ENCODE measurements around the gene NOC2L. TPM values are rescaled to one million over a fixed set of nuclear protein-coding genes. Genes with fewer than 3 reads are reported as not detected.

NOC2L gene
- total RNA-seq, 2 donors from 2014 or later: 83.5 to 97.3 TPM

DNA sequence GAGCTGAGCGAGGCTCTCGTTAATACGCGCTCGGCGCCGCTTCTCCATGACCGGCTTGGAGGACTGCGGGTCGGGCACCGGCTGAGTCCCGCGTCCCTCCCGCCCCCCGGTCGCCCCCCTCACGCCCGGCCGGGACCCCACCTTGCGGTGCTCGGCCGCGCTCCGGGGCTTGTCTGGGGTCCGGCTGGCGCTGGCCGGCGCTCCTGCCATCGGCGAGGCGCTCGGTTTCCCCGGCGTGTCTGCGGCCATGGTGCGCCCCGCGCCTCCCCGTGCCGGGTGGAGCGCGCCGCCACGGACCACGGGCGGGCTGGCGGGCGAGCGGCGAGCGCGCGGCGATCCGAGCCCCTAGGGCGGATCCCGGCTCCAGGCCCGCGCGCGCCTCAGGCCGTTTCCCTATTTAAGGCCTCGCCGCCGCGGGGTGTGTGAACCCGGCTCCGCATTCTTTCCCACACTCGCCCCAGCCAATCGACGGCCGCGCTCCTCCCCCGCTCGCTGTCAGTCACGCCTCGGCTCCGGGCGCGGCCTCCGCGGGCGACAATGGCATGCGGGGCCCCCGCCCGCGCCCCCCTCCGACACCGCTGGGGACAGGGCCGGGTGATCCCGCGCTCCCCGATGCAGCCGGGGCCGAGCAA is 40.8 kb upstream of the NOC2L start, which contains the start of gene HES4:
HES4 (minus strand) TSS at position 373 of the 632 bp plus-strand sequence; CDS start at position 249, 124 bp downstream.
- Histone ChIP-seq H3K4me1 (ENCODE audit: control insufficient read depth, insufficient read depth, low read length) (peaks cover 12% of the 10 kb centered on the region), H3K9ac (ENCODE audit: extremely low read depth, low read length, poor library complexity, severe bottlenecking) (peak within 1 kb of the TSS; percentile 95), H3K27me3 (ENCODE audit: control insufficient read depth, insufficient read depth, low read length, poor library complexity, severe bottlenecking) (peaks cover 16% of the 10 kb centered on the region), H3K27ac (ENCODE audit: low read depth, low read length) (peak within 1 kb of the TSS; percentile 100), H3K36me3 (ENCODE audit: control insufficient read depth, insufficient read depth, low read length) (no peaks in the 10 kb centered on the region), H3K9me3 (ENCODE audit: control insufficient read depth, low read length) (no peaks in the 10 kb centered on the region), H3K4me3 (ENCODE audit: low read length) (peak within 1 kb of the TSS; percentile 81)
- Mint-ChIP-seq H3K4me3 (peak within 1 kb of the TSS; percentile 59), H3K27me3 (ENCODE audit: insufficient read depth) (peaks cover 67% of the 10 kb centered on the region), H3K27ac (peak within 1 kb of the TSS; percentile 96), H3K9me3 (no peaks in the 10 kb centered on the region), H3K4me1 (peaks cover 15% of the 10 kb centered on the region), H3K36me3 (ENCODE audit: low read depth) (no peaks in the 10 kb centered on the region)
- DNase-seq: peak; percentile 97
- 0 to 1% methylated on average over 38 to 94 of the region's 95 CpGs for WGBS, 2 experiments (ENCODE audit: insufficient coverage in 1 of 2, insufficient read length in 1 of 2)
- no peak for TF ChIP-seq CTCF (conservative IDR thresholded peaks at IDR 0.05)

- no peaks in the 10 kb centered on the region for H3K36me3 ChIP-seq (ENCODE audit: control insufficient read depth, insufficient read depth, low read length)
- H3K4me3 Mint-ChIP-seq: peak overlapping the region; percentile 59
- H3K27ac ChIP-seq (ENCODE audit: low read depth, low read length): peak overlapping the region; percentile 100
- H3K27ac Mint-ChIP-seq: no peak overlapping the region
- no peaks in the 10 kb centered on the region for H3K9me3 ChIP-seq (ENCODE audit: control insufficient read depth, low read length)
- peak overlapping the region; percentile 95 for H3K9ac ChIP-seq (ENCODE audit: extremely low read depth, low read length, poor library complexity, severe bottlenecking)
- peaks cover 16% of the 10 kb centered on the region for H3K27me3 ChIP-seq (ENCODE audit: control insufficient read depth, insufficient read depth, low read length, poor library complexity, severe bottlenecking)
- TF ChIP-seq CTCF (conservative IDR thresholded peaks at IDR 0.05): peak; percentile 6
- no peaks in the 10 kb centered on the region for H3K36me3 Mint-ChIP-seq (ENCODE audit: low read depth)
- H3K9me3 Mint-ChIP-seq: no peaks in the 10 kb centered on the region
- peak; percentile 79 for DNase-seq
- H3K4me1 ChIP-seq (ENCODE audit: control insufficient read depth, insufficient read depth, low read length): peaks cover 8% of the 10 kb centered on the region
- H3K4me3 ChIP-seq (ENCODE audit: low read length): peak overlapping the region; percentile 81
- peaks cover 8% of the 10 kb centered on the region for H3K4me1 Mint-ChIP-seq
- 1% methylated on average over 31 to 86 of the region's 86 CpGs for WGBS, 2 experiments (ENCODE audit: insufficient coverage in 1 of 2, insufficient read length in 1 of 2)
- peaks cover 72% of the 10 kb centered on the region for H3K27me3 Mint-ChIP-seq (ENCODE audit: insufficient read depth)
These were observed 40.1 kb upstream of the NOC2L start for GRCh38 chr1:998995-999724.

- 0% methylated on average over 3 to 25 of the region's 27 CpGs for WGBS, 2 experiments (ENCODE audit: insufficient coverage in 1 of 2, insufficient read length in 1 of 2)
- Histone ChIP-seq H3K9ac (ENCODE audit: extremely low read depth, low read length, poor library complexity, severe bottlenecking) (peak overlapping the region; percentile 95), H3K36me3 (ENCODE audit: control insufficient read depth, insufficient read depth, low read length) (no peaks in the 10 kb centered on the region), H3K4me3 (ENCODE audit: low read length) (peak overlapping the region; percentile 81), H3K27ac (ENCODE audit: low read depth, low read length) (peak overlapping the region; percentile 100), H3K9me3 (ENCODE audit: control insufficient read depth, low read length) (no peaks in the 10 kb centered on the region), H3K4me1 (ENCODE audit: control insufficient read depth, insufficient read depth, low read length) (peaks cover 6% of the 10 kb centered on the region), H3K27me3 (ENCODE audit: control insufficient read depth, insufficient read depth, low read length, poor library complexity, severe bottlenecking) (peaks cover 16% of the 10 kb centered on the region)
- peak; percentile 7 for TF ChIP-seq CTCF (conservative IDR thresholded peaks at IDR 0.05)
- peaks cover 7% of the 10 kb centered on the region for H3K4me1 Mint-ChIP-seq
- peaks cover 72% of the 10 kb centered on the region for H3K27me3 Mint-ChIP-seq (ENCODE audit: insufficient read depth)
- H3K4me3 Mint-ChIP-seq: peak overlapping the region; percentile 59
- DNase-seq: no peak
- H3K27ac Mint-ChIP-seq: no peak overlapping the region
- H3K9me3 Mint-ChIP-seq: no peaks in the 10 kb centered on the region
- H3K36me3 Mint-ChIP-seq (ENCODE audit: low read depth): no peaks in the 10 kb centered on the region
These were observed 39.6 kb upstream of the NOC2L start for GRCh38 chr1:998745-998994.
